GM23338 (cell line): ENCODE measurements around the gene WDR87. TPM values are rescaled to one million over a fixed set of nuclear protein-coding genes. Genes with fewer than 3 reads are reported as not detected.

Experiments
- ATAC-seq: fragments of 200-7000 bp; cut with Tn5 transposase; 3 replicates; pipeline ENCODE4 v1.9.1; 2020
- DNase-seq: peaks from one replicate; pipeline ENCODE4 v3.0.0-alpha.2; 2015; ENCODE audit warnings: low spot score
- H2AFZ ChIP-seq: fragments of 200-600 bp; sonication (generic); 2 replicates; pipeline ENCODE4 v1.8.0; 2016; ENCODE audit warnings: antibody characterized with exemption, mild to moderate bottlenecking, moderate library complexity
- H3F3A ChIP-seq: fragments of 200-600 bp; sonication (generic); replicated peaks from 2 replicates; pipeline ENCODE4 v1.8.0; 2017; ENCODE audit warnings: antibody characterized with exemption, mixed run types, low read depth
- H3K27ac ChIP-seq: fragments of 200-600 bp; sonication (generic); 2 replicates; pipeline ENCODE4 v1.6.1; 2016; ENCODE audit warnings: low read depth
- H3K27me3 ChIP-seq: fragments of 200-600 bp; sonication (generic); 2 replicates; pipeline ENCODE4 v1.8.0; 2016; ENCODE audit warnings: mild to moderate bottlenecking, mixed run types, moderate library complexity; ENCODE audit not compliant: insufficient read depth
- H3K36me3 ChIP-seq: fragments of 200-600 bp; sonication (generic); 2 replicates; pipeline ENCODE4 v1.8.0; 2016; ENCODE audit warnings: mild to moderate bottlenecking; ENCODE audit not compliant: insufficient read depth
- H3K4me1 ChIP-seq: fragments of 200-600 bp; sonication (generic); 2 replicates; pipeline ENCODE4 v1.8.0; 2016; ENCODE audit warnings: mild to moderate bottlenecking, moderate library complexity; ENCODE audit not compliant: insufficient read depth
- H3K4me2 ChIP-seq: fragments of 200-600 bp; sonication (generic); 2 replicates; pipeline ENCODE4 v1.7.1; 2017; ENCODE audit warnings: mixed run types
- H3K4me3 ChIP-seq: fragments of 200-600 bp; sonication (generic); 2 replicates; pipeline ENCODE4 v1.6.1; 2016; ENCODE audit warnings: mixed run types
- H3K79me2 ChIP-seq: fragments of 200-600 bp; sonication (generic); replicated peaks from 2 replicates; pipeline ENCODE4 v1.8.0; 2017; ENCODE audit warnings: mild to moderate bottlenecking; ENCODE audit not compliant: insufficient read depth
- H3K9me2 ChIP-seq: fragments of 200-600 bp; sonication (generic); 2 replicates; pipeline ENCODE4 v1.8.0; 2017; ENCODE audit not compliant: insufficient read depth
- H4K20me1 ChIP-seq: fragments of 200-600 bp; sonication (generic); replicated peaks from 2 replicates; pipeline ENCODE4 v1.8.0; 2017; ENCODE audit warnings: mild to moderate bottlenecking; ENCODE audit not compliant: insufficient read depth
- H3K27ac Mint-ChIP-seq: 2 replicates; pipeline ENCODE4 v1.8.0; 2020; ENCODE audit warnings: inconsistent platforms, mild to moderate bottlenecking, moderate library complexity, mixed read lengths
- H3K27me3 Mint-ChIP-seq: 3 replicates; pipeline ENCODE4 v1.8.0; 2022; ENCODE audit warnings: low read depth, mild to moderate bottlenecking, moderate library complexity, mixed read lengths, inconsistent platforms; ENCODE audit not compliant: insufficient read depth, poor library complexity
- H3K36me3 Mint-ChIP-seq: 3 replicates; pipeline ENCODE4 v1.8.0; 2021; ENCODE audit warnings: low read depth, mild to moderate bottlenecking, inconsistent platforms, moderate library complexity, mixed read lengths
- H3K4me1 Mint-ChIP-seq: 3 replicates; pipeline ENCODE4 v1.8.0; 2020; ENCODE audit warnings: mild to moderate bottlenecking, inconsistent platforms, mixed read lengths
- H3K4me3 Mint-ChIP-seq: 3 replicates; pipeline ENCODE4 v1.8.0; 2021; ENCODE audit warnings: moderate library complexity, mild to moderate bottlenecking, inconsistent platforms, mixed read lengths
- H3K9me3 Mint-ChIP-seq: 3 replicates; pipeline ENCODE4 v1.8.0; 2020; ENCODE audit warnings: moderate library complexity, mild to moderate bottlenecking, inconsistent platforms, mixed read lengths
- EZH2 ChIP-seq: fragments of 200-600 bp; sonication (generic); IDR thresholded peaks from one replicate; pipeline ENCODE4 v1.8.0; 2017; ENCODE audit warnings: antibody characterized with exemption, mild to moderate bottlenecking, low read depth; ENCODE audit not compliant: unreplicated experiment
- EZH2phosphoT487 ChIP-seq: fragments of 200-600 bp; sonication (generic); IDR thresholded peaks from one replicate; pipeline ENCODE4 v1.8.1; 2018; ENCODE audit warnings: antibody characterized with exemption; ENCODE audit not compliant: unreplicated experiment
- JUNB ChIP-seq: IDR thresholded peaks from one replicate; pipeline ENCODE4 v1.6.1; 2016; ENCODE audit warnings: antibody characterized with exemption; ENCODE audit not compliant: unreplicated experiment
- NANOG ChIP-seq: IDR thresholded peaks from 2 replicates; pipeline ENCODE4 v1.6.1; 2016; ENCODE audit warnings: antibody characterized with exemption, borderline replicate concordance
- POLR2AphosphoS5 ChIP-seq: IDR thresholded peaks from 2 replicates; pipeline ENCODE4 v1.6.1; 2016; ENCODE audit warnings: antibody characterized with exemption, low read depth
- STAT1 ChIP-seq: IDR thresholded peaks from one replicate; pipeline ENCODE4 v1.6.1; 2016; ENCODE audit warnings: antibody characterized with exemption; ENCODE audit not compliant: unreplicated experiment
- ZNF114 ChIP-seq: fragments of 250-450 bp; sonication (Bioruptor Pico); IDR thresholded peaks from 2 replicates; pipeline ENCODE4 v1.5.0; 2020; ENCODE audit warnings: mild to moderate bottlenecking, moderate library complexity
- polyA plus RNA-seq: library from polyadenylated mRNA; unstranded; fragments of >200 nt; fragmentation: Nextera tagmentation; extraction: Ambion mirVana; gene quantifications from 2 replicates; pipeline ENCODE4 v1.2.1, GENCODE V29; 2016
- total RNA-seq: library from RNA; depleted of rRNA; stranded (reverse); fragments of >200 nt; shearing (Covaris generic); gene quantifications from 2 replicates; pipeline ENCODE4 v1.2.3, GENCODE V29; 2014
- TF ChIP-seq, protein P1 (sequence below): fragments of 250-450 bp; sonication (Bioruptor Pico); IDR thresholded peaks from 2 replicates; pipeline ENCODE4 v1.5.0; 2020; ENCODE audit warnings: mild to moderate bottlenecking, moderate library complexity
- TF ChIP-seq, protein P2 (sequence below), 2 experiments: fragments of 200-600 bp in 1 of 2; sonication (generic) in 1 of 2; conservative IDR thresholded peaks; 2 replicates each; pipeline versions ENCODE4 v1.5.1 to v1.6.1; 2016 to 2017; ENCODE audit warnings: antibody characterized with exemption in 2 of 2, low read depth in 2 of 2, mild to moderate bottlenecking in 2 of 2, moderate library complexity in 1 of 2

Gene WDR87
- total and polyA plus RNA-seq, 2 experiments from 2014 or later, result 0.02 TPM; not detected in 1

DNA sequence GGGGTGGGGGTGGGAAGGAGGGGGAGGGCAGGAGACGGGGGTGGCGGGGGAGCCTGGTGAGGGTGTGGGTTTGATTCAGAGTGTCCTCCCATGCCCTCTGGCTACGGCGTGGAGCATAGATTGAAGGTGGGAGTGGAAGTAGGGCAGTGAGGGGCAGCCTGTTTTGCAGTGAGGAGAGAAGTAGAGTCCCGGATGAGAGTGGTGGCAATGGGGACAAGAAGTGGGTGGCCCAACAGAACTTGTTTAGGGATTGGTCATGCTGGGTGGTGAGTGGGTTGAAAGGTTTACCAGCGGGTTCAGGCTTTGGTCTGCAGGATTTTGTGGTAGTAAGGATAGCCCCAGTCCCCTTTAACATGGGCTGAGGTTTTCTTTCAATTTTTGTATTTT, 36.1 kb upstream of the WDR87 start:
- no peak overlapping the region for H3K27ac ChIP-seq
- Mint-ChIP-seq H3K9me3 (peaks cover 6% of the 10 kb centered on the region; the same call in 2 of the 3 replicates), H3K27me3 (peaks cover 2% of the 10 kb centered on the region), H3K27ac (no peak overlapping the region), H3K36me3 (peaks cover 17% of the 10 kb centered on the region), H3K4me3 (no peak overlapping the region), H3K4me1 (peaks cover 6% of the 10 kb centered on the region)
- H4K20me1 ChIP-seq, result peaks cover 23% of the 10 kb centered on the region
- 0 out of 2 replicates have a peak, but pooled peaks cover 4% of the 10 kb centered on the region for H3K36me3 ChIP-seq
- H3K4me1 ChIP-seq, result no peaks in the 10 kb centered on the region
- TF ChIP-seq JUNB (no peak), ZNF114 (CRISPR knock-in tag) (no peak), STAT1 (no peak), EZH2phosphoT487 (no peak), EZH2 (no peak), NANOG (no peak), POLR2AphosphoS5 (no peak)
- TF ChIP-seq, protein P1, sequence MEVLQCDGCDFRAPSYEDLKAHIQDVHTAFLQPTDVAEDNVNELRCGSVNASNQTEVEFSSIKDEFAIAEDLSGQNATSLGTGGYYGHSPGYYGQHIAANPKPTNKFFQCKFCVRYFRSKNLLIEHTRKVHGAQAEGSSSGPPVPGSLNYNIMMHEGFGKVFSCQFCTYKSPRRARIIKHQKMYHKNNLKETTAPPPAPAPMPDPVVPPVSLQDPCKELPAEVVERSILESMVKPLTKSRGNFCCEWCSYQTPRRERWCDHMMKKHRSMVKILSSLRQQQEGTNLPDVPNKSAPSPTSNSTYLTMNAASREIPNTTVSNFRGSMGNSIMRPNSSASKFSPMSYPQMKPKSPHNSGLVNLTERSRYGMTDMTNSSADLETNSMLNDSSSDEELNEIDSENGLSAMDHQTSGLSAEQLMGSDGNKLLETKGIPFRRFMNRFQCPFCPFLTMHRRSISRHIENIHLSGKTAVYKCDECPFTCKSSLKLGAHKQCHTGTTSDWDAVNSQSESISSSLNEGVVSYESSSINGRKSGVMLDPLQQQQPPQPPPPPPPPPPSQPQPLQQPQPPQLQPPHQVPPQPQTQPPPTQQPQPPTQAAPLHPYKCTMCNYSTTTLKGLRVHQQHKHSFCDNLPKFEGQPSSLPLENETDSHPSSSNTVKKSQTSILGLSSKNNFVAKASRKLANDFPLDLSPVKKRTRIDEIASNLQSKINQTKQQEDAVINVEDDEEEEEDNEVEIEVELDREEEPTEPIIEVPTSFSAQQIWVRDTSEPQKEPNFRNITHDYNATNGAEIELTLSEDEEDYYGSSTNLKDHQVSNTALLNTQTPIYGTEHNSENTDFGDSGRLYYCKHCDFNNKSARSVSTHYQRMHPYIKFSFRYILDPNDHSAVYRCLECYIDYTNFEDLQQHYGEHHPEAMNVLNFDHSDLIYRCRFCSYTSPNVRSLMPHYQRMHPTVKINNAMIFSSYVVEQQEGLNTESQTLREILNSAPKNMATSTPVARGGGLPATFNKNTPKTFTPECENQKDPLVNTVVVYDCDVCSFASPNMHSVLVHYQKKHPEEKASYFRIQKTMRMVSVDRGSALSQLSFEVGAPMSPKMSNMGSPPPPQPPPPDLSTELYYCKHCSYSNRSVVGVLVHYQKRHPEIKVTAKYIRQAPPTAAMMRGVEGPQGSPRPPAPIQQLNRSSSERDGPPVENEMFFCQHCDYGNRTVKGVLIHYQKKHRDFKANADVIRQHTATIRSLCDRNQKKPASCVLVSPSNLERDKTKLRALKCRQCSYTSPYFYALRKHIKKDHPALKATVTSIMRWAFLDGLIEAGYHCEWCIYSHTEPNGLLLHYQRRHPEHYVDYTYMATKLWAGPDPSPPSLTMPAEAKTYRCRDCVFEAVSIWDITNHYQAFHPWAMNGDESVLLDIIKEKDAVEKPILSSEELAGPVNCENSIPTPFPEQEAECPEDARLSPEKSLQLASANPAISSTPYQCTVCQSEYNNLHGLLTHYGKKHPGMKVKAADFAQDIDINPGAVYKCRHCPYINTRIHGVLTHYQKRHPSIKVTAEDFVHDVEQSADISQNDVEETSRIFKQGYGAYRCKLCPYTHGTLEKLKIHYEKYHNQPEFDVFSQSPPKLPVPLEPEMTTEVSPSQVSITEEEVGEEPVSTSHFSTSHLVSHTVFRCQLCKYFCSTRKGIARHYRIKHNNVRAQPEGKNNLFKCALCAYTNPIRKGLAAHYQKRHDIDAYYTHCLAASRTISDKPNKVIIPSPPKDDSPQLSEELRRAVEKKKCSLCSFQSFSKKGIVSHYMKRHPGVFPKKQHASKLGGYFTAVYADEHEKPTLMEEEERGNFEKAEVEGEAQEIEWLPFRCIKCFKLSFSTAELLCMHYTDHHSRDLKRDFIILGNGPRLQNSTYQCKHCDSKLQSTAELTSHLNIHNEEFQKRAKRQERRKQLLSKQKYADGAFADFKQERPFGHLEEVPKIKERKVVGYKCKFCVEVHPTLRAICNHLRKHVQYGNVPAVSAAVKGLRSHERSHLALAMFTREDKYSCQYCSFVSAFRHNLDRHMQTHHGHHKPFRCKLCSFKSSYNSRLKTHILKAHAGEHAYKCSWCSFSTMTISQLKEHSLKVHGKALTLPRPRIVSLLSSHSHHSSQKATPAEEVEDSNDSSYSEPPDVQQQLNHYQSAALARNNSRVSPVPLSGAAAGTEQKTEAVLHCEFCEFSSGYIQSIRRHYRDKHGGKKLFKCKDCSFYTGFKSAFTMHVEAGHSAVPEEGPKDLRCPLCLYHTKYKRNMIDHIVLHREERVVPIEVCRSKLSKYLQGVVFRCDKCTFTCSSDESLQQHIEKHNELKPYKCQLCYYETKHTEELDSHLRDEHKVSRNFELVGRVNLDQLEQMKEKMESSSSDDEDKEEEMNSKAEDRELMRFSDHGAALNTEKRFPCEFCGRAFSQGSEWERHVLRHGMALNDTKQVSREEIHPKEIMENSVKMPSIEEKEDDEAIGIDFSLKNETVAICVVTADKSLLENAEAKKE (CRISPR knock-in tag), result no peak
- TF ChIP-seq, protein P2, sequence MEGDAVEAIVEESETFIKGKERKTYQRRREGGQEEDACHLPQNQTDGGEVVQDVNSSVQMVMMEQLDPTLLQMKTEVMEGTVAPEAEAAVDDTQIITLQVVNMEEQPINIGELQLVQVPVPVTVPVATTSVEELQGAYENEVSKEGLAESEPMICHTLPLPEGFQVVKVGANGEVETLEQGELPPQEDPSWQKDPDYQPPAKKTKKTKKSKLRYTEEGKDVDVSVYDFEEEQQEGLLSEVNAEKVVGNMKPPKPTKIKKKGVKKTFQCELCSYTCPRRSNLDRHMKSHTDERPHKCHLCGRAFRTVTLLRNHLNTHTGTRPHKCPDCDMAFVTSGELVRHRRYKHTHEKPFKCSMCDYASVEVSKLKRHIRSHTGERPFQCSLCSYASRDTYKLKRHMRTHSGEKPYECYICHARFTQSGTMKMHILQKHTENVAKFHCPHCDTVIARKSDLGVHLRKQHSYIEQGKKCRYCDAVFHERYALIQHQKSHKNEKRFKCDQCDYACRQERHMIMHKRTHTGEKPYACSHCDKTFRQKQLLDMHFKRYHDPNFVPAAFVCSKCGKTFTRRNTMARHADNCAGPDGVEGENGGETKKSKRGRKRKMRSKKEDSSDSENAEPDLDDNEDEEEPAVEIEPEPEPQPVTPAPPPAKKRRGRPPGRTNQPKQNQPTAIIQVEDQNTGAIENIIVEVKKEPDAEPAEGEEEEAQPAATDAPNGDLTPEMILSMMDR (conservative IDR thresholded peaks at IDR 0.05; ENCODE audit: low read depth in 2 of 2), result no peak
- ATAC-seq, result no peak
- H3K79me2 ChIP-seq, result peaks cover 86% of the 10 kb centered on the region
- H2AFZ ChIP-seq, result no peak overlapping the region
- H3K4me3 ChIP-seq, result no peak overlapping the region
- no peak overlapping the region for H3K4me2 ChIP-seq
- H3K9me2 ChIP-seq, result no peaks in the 10 kb centered on the region
- peaks cover 3% of the 10 kb centered on the region; the same call in 1 of the 2 replicates for H3F3A ChIP-seq
- no peak for DNase-seq
- H3K27me3 ChIP-seq, result no peaks in the 10 kb centered on the region
